Kidney tubule cell (primary cell): ENCODE data around the gene PCDHGB6.
"Not testable (repeated sequence)": the region's sequence is repeated elsewhere in the genome, so short reads cannot be mapped to it uniquely, and the experiment has no call there.

Experiments used
- DNase-seq: peaks from one replicate; pipeline ENCODE4 v3.0.0-alpha.2; 2018; ENCODE audit warnings: low spot score

Gene PCDHGB6

DNA sequence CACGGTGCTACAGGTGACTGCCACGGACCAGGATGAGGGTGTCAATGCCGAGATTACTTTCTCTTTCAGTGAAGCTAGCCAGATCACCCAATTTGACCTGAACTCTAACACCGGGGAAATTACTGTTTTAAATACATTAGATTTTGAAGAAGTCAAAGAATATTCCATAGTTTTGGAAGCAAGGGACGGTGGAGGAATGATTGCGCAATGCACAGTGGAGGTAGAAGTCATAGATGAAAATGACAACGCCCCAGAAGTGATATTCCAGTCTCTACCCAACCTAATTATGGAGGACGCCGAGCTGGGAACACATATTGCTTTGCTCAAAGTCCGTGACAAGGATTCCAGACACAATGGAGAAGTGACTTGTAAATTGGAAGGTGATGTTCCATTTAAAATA, 19.2 kb upstream of the PCDHGB6 start:
- DNase-seq: no peak

DNA sequence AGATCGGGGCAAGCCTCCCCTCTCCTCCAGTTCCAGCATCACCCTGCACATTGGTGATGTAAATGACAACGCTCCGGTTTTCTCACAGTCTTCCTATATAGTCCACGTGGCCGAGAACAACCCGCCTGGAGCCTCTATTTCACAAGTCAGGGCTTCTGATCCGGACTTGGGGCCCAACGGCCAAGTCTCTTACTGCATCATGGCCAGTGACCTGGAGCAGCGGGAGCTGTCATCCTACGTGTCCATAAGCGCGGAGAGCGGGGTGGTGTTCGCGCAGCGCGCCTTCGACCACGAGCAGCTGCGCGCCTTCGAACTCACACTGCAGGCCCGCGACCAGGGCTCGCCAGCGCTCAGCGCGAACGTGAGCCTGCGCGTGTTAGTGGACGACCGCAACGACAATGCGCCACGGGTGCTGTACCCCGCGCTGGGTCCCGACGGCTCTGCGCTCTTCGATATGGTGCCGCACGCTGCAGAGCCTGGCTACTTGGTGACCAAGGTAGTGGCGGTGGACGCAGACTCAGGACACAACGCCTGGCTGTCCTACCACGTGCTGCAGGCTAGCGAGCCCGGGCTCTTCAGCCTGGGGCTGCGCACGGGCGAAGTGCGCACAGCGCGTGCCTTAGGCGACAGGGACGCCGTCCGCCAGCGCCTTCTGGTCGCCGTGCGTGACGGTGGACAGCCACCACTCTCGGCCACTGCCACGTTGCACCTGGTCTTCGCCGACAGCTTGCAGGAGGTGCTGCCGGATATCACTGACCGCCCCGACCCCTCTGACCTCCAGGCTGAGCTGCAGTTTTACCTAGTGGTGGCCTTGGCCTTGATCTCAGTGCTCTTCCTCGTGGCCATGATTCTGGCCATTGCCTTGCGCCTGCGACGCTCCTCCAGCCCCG, 18.4 kb upstream of the PCDHGB6 start:
- no peak for DNase-seq

DNA sequence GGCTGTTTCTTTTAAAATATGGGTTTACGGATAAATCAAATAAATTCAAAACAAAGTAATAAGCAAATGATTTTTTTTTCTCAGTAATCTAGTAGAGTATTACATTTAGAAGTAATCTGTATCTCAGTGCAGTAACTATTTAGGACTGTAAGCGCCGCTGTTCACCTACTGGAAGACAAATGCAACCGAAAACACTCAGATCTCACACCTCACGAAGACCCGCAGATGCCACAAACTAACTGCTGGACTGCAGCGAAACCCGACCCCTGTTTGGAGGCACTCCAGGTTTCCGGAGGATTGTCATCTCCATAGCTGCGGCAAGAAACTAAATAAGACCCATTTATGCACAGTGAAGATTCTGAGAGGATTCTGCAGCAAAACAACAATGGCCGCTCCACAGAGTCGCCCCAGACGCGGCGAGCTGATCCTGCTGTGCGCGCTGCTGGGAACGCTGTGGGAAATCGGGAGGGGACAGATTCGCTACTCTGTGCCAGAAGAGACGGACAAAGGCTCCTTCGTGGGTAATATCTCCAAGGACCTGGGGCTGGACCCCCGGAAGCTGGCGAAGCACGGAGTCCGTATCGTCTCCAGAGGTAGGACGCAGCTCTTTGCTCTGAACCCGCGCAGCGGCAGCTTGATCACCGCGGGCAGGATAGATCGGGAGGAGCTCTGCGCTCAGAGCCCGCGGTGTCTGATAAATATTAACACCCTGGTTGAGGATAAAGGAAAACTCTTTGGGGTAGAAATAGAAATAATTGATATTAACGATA, 15.2 kb upstream of the PCDHGB6 start, which contains the start of gene PCDHGA8:
Gene PCDHGA8 (plus strand): TSS at position 205 of the 770 bp plus-strand sequence. CDS start 181 bp downstream, at position 386.
- no peak for DNase-seq

DNA sequence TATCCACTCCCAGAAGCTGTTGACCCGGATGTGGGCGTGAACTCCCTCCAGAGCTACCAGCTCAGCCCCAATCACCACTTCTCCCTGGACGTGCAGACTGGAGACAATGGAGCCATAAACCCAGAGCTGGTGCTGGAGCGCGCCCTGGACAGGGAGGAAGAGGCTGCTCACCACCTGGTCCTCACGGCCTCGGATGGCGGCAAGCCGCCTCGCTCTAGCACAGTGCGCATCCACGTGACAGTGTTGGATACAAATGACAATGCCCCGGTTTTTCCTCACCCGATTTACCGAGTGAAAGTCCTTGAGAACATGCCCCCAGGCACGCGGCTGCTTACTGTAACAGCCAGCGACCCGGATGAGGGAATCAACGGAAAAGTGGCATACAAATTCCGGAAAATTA, 14.6 kb upstream of the PCDHGB6 start:
- no peak for DNase-seq

DNA sequence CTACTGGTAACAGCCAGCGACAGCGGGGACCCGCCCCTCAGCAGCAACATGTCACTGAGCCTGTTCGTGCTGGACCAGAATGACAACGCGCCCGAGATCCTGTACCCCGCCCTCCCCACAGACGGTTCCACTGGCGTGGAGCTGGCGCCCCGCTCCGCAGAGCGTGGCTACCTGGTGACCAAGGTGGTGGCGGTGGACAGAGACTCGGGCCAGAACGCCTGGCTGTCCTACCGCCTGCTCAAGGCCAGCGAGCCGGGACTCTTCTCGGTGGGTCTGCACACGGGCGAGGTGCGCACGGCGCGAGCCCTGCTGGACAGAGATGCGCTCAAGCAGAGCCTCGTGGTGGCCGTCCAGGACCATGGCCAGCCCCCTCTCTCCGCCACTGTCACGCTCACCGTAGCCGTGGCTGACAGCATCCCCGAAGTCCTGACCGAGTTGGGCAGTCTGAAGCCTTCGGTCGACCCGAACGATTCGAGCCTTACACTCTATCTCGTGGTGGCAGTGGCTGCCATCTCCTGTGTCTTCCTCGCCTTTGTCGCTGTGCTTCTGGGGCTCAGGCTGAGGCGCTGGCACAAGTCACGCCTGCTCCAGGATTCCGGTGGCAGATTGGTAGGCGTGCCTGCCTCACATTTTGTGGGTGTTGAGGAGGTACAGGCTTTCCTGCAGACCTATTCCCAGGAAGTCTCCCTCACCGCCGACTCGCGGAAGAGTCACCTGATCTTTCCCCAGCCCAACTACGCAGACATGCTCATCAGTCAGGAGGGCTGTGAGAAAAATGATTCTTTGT, 13.2 kb upstream of the PCDHGB6 start:
- DNase-seq: not testable (repeated sequence)

DNA sequence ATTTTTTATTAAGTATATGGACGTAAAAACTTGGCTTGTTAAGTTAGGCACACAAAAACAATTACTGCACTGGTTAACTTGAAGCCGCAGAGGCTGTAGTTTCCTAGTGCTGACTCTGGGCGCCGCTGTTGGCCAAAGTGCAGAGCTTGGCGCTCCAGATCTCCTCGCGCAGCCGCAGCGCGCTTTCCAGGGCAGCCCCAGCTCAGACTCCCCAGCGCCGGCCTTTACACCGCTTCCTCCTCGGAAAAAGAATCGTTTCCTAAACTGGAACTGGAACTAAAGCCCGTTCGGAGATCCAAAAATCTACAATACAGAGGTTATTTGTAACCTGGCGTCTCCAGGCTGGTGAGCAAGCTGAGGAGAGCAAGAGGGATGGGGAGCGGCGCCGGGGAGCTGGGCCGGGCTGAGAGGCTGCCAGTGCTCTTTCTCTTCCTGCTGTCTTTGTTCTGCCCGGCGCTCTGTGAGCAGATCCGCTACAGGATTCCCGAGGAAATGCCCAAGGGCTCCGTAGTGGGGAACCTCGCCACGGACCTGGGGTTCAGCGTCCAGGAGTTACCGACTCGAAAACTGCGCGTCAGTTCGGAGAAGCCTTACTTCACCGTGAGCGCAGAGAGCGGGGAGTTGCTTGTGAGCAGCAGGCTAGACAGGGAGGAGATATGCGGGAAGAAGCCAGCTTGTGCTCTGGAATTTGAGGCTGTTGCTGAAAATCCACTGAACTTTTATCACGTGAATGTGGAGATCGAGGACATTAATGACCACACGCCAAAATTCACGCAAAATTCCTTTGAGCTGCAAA, 9.9 kb upstream of the PCDHGB6 start, which contains the start of gene PCDHGB5:
Gene PCDHGB5 (plus strand): TSS at position 192 of the 796 bp plus-strand sequence. CDS start 181 bp downstream, at position 373.
- peak; percentile 67 for DNase-seq

DNA sequence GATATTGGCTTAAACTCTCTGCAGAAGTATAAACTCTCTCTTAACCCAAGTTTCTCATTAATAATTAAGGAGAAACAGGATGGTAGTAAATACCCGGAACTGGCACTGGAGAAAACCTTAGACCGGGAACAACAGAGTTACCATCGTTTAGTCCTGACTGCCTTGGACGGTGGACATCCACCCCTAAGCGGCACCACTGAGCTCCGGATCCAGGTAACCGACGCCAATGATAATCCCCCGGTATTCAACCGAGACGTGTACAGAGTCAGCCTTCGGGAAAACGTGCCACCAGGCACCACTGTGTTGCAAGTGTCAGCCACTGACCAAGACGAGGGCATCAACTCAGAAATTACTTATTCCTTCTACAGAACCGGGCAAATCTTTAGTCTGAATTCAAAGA, 9.2 kb upstream of the PCDHGB6 start:
- no peak for DNase-seq

DNA sequence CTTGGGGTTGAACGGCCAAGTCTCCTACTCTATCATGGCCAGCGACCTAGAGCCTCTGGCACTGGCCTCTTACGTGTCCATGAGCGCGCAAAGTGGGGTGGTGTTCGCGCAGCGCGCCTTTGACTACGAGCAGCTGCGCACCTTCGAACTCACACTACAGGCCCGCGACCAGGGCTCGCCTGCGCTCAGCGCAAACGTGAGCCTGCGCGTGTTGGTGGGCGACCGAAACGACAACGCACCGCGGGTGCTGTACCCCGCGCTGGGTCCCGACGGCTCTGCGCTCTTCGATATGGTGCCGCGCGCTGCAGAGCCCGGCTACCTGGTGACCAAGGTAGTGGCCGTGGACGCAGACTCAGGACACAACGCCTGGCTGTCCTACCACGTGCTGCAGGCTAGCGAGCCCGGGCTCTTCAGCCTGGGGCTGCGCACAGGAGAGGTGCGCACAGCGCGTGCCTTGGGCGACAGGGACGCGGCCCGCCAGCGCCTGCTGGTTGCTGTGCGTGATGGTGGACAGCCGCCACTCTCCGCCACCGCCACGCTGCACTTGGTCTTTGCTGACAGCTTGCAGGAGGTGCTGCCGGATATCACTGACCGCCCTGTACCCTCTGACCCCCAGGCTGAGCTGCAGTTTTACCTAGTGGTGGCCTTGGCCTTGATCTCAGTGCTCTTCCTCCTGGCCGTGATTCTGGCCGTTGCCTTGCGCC, 8.1 kb upstream of the PCDHGB6 start:
- DNase-seq: no peak

DNA sequence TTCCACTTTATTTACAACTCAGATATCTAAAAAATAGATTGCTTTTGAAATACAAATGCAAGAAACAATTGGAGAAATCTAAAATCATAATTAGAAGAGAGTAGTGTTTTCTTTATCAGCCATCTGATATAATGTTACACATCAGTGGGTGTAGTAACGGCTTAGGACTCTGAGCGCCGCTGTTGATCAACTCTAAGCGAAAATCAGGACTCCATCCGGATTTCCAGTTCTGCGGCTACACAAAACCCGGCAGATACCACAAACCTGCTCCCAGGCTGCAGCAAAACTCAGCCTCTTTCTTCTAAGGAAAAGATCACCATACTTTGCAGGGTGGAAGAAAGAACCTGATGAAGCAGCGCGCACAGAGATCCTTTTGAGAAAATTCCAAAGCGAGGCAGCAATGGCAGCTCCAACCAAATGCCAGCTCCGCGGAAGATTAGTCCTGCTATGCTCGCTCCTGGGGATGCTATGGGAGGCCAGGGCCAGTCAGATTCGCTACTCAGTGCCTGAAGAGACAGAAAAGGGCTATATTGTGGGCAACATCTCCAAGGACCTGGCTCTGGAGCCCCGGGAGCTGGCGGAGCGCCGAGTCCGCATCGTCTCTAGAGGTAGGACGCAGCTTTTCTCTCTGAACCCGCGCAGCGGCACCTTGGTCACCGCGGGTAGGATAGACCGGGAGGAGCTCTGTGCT, 5.1 kb upstream of the PCDHGB6 start, which contains the start of gene PCDHGA9:
Gene PCDHGA9 (plus strand): TSS at position 226 of the 691 bp plus-strand sequence. CDS start 175 bp downstream, at position 401.
- peak; percentile 37 for DNase-seq

DNA sequence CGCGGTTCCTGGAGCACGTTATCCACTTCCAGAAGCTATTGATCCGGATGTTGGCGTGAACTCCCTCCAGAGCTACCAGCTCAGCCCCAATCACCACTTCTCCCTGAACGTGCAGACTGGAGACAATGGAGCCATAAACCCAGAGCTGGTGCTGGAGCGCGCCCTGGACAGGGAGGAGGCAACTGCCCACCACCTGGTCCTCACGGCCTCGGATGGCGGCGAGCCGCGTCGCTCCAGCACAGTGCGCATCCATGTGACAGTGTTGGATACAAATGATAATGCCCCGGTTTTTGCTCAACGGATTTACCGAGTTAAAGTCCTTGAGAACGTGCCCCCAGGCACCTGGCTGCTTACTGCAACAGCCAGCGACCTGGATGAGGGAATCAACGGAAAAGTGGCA, 4.4 kb upstream of the PCDHGB6 start:
- DNase-seq: no peak

DNA sequence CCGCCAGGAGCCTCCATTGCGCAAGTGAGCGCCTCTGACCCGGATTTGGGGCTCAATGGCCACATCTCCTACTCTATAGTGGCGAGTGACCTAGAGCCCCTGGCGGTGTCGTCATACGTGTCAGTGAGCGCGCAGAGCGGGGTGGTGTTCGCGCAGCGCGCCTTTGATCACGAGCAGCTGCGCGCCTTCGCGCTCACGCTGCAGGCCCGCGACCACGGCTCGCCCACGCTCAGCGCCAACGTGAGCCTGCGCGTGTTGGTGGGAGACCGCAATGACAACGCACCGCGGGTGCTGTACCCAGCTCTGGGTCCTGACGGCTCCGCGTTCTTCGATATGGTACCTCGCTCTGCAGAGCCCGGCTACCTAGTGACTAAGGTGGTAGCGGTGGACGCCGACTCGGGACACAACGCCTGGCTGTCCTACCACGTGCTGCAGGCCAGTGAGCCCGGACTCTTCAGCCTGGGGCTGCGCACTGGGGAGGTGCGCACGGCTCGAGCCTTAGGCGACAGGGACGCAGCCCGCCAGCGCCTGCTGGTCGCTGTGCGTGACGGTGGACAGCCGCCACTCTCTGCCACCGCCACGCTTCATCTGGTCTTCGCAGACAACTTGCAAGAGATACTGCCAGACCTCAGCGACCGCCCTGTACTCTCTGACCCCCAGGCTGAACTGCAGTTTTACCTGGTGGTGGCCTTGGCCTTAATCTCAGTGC, 1.9 kb downstream of the PCDHGB6 start:
- DNase-seq: no peak

DNA sequence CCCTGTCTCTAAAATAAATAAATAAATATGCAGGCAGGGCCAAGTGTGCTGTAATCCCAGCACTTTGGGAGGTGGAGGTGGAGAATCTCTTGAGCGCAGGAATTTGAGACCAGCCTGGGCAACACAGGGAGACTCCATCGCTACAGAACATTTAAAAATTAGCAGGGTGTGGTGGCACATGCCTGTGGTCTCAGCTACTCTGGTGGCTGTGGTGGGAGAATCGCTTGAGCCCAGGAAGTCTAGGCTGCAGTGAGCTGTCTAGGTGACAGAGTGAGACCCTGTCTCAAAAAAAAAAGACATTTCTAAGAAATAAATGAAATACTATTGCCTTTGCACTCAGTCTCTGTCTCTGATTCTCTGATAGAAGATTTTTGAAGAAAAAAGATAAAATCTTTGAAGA, 3.8 kb downstream of the PCDHGB6 start:
- DNase-seq: no peak

DNA sequence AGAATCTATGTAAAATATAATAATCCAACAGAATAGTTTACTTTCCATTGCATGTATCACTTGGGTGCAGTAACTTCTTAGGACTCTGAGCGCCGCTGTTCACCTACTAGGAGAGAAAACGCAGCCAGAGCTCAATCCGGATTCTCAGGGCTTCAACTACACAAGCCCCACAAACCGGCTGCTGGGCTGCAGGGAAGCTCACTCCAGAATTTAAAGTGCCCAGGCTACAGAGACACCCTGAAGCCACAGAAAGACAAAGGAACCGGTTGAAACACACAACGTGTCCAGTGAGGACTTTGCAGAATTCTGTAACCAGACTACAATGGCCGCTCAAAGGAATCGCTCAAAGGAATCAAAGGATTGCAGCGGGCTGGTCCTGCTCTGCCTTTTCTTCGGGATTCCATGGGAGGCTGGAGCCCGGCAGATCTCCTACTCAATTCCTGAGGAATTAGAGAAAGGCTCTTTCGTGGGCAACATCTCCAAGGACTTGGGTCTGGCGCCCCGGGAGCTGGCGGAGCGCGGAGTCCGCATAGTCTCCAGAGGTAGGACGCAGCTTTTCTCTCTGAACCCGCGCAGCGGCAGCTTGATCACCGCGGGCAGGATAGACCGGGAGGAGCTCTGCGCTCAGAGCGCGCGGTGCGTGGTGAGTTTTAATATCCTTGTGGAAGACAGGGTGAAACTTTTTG, 5.2 kb downstream of the PCDHGB6 start, which contains the start of gene PCDHGA10:
Gene PCDHGA10 (plus strand): TSS at position 134 of the 686 bp plus-strand sequence. CDS start 189 bp downstream, at position 323.
- DNase-seq: peak; percentile 58

DNA sequence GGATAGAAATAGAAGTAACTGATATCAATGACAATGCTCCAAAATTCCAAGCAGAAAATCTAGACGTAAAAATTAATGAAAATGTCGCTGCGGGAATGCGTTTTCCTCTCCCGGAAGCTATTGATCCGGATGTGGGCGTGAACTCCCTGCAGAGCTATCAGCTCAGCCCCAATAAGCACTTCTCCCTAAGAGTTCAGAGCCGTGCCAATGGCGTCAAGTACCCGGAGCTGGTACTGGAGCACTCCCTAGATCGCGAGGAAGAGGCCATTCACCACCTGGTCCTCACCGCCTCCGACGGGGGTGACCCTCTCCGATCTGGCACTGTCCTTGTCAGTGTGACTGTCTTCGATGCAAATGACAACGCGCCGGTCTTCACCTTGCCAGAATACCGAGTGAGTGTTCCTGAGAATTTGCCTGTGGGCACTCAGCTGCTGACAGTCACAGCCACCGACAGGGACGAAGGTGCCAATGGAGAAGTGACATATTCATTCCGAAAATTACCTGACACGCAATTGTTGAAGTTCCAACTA, 5.8 kb downstream of the PCDHGB6 start:
- no peak for DNase-seq

DNA sequence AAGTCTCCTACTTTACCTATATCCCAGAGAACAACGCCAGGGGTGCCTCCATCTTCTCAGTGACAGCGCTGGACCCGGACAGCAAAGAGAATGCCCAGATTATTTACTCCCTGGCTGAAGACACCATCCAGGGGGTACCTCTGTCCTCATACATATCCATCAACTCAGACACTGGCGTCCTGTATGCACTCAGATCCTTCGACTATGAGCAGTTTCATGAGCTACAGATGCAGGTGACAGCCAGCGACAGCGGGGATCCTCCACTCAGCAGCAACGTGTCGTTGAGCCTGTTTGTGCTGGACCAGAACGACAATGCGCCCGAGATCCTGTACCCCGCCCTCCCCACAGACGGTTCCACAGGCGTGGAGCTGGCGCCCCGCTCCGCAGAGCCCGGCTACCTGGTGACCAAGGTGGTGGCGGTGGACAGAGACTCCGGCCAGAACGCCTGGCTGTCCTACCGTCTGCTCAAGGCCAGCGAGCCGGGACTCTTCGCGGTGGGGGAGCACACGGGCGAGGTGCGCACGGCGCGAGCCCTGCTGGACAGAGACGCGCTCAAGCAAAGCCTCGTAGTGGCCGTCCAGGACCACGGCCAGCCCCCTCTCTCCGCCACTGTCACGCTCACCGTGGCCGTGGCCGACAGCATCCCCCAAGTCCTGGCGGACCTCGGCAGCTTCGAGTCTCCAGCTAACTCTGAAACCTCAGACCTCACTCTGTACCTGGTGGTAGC, 6.9 kb downstream of the PCDHGB6 start:
- not testable (repeated sequence) for DNase-seq

DNA sequence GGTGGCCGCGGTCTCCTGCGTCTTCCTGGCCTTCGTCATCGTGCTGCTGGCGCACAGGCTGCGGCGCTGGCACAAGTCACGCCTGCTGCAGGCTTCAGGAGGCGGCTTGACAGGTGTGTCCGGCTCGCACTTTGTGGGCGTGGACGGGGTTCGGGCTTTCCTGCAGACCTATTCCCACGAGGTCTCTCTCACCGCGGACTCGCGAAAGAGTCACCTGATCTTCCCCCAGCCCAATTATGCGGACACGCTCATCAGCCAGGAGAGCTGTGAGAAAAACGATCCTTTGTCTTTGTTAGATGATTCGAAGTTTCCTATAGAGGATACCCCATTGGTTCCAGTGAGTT, 7.4 kb downstream of the PCDHGB6 start:
- DNase-seq: not testable (repeated sequence)

DNA sequence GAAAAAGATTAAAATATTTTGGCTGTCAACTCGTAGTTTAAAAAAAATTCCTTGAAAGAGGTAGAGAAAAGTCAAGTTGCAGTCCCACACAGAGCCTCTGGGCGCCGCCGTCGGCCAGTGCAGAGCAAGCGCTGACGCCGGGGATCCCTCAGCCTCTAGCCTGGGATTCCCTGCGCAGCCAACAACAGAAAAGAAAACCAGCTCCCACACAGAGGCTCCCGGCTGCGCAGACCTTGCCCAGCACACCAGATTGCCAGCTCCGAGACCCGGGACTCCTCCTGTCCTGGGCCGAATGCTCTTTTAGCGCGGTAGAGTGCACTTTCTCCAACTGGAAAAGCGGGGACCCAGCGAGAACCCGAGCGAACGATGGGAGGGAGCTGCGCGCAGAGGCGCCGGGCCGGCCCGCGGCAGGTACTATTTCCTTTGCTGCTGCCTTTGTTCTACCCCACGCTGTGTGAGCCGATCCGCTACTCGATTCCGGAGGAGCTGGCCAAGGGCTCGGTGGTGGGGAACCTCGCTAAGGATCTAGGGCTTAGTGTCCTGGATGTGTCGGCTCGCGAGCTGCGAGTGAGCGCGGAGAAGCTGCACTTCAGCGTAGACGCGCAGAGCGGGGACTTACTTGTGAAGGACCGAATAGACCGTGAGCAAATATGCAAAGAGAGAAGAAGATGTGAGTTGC, 9.8 kb downstream of the PCDHGB6 start, which contains the start of gene PCDHGB7:
Gene PCDHGB7 (plus strand): TSS at position 184 of the 679 bp plus-strand sequence. CDS start 183 bp downstream, at position 367.
- DNase-seq: peak; percentile 80
